ENCODE results near the gene TCF3. TPM values are rescaled to one million over a fixed set of nuclear protein-coding genes. Genes with fewer than 3 reads are reported as not detected.

TCF3 gene
- total and polyA plus RNA-seq, 2 of the 8 experiments (the other 6 are each of a cell fraction or from before 2014, with no cell fraction given), result 241 to 348 TPM

- peak; percentile 36; the same call in 1 of the 2 replicates for TF ChIP-seq PHF8 (conservative IDR thresholded peaks at IDR 0.05; ENCODE audit: low read depth, low read length)
- TF ChIP-seq TAF1 (IDR thresholded peaks at IDR 0.05; ENCODE audit: low read depth, low read length), result peak; percentile 42; the same call in 1 of the 2 replicates
- TF ChIP-seq ATF2 (IDR thresholded peaks at IDR 0.05; ENCODE audit: low read length), result peak; percentile 13; the same call in 1 of the 2 replicates
These were observed 1.5 kb downstream of the TCF3 start (continued) for GRCh38 chr19:1650650-1651567.

All from H1 (cell line).